Measurements from ENCODE around the gene FER. TPM values are rescaled to one million over a fixed set of nuclear protein-coding genes. Genes with fewer than 3 reads are reported as not detected.

The FER gene
- total and polyA plus RNA-seq, 9 of the 15 experiments (the other 6 are each of a cell fraction or from before 2014, with no cell fraction given) = 6.7 to 18.2 (median 8.9) TPM

DNA sequence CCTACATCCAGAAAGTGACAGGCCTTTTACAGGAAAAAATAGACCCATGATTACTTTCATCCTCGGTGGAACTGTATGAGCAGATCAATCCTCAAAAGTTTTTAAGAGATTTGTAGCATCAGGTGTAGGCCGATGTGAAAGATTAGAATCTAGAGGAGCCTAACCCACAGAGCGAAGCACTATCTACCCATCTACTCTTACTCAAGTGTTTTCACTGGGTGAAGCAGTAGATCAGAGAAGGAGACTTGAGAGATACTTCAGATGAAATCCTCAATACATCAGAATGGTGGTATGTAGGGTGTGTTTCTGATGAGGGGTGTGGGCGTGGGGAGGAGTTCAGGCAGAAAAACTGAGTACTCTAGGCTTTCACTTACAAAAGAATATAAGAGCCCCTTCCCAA, 192.8 kb downstream of the FER start:
- no peak overlapping the region for H3K4me3 ChIP-seq
- in situ Hi-C loops (cut with MboI) (no loop called here), intact Hi-C loops (cut with micrococcal nuclease) (no loop called here)
- no peak overlapping the region for H3K9ac ChIP-seq (ENCODE audit: insufficient read depth in 1 of 2, low read depth in 2 of 2, low read length in 2 of 2)
- BruUV-seq (replicated peaks) = no TSS peak
- ATAC-seq (no peak), FAIRE-seq (no peak), DNase-seq (ENCODE audit: extremely low read depth in 1 of 4, low spot score in 3 of 4) (no peak)
- H3K79me2 ChIP-seq (ENCODE audit: control insufficient read depth, insufficient read depth, low read length) = no peaks in the 10 kb centered on the region
- 16% methylated on average over 4 of the region's 4 CpGs for WGBS (ENCODE audit: insufficient coverage, low coverage, missing lambda C conversion rate)
- no peaks in the 10 kb centered on the region for H3K9me1 ChIP-seq (ENCODE audit: control insufficient read depth, insufficient read depth, low read length)
- no peaks in the 10 kb centered on the region for H4K20me1 ChIP-seq (replicated peaks; ENCODE audit: control insufficient read depth, insufficient read depth, low read length)
- ChIA-PET CTCF (ENCODE audit: low intra/inter-chr PET ratio) (no interaction called here), POLR2A (no interaction called here)
- H2AFZ ChIP-seq (ENCODE audit: low read depth, low read length) = no peak overlapping the region
- peaks cover 0 to 2% of the 10 kb centered on the region in 2 experiments; a peak in 2 of 5 replicates for H3K4me1 ChIP-seq (replicated peaks in 1 of 2; ENCODE audit: control insufficient read depth in 2 of 2, insufficient read depth in 2 of 2, low read length in 2 of 2)
- H3K36me3 ChIP-seq (ENCODE audit: control insufficient read depth, insufficient read depth, low read length) = no peaks in the 10 kb centered on the region
- no peak overlapping the region for H3K27ac ChIP-seq (ENCODE audit: extremely low read depth, low read depth, low read length)
- no peak overlapping the region for H3K4me2 ChIP-seq (ENCODE audit: insufficient read depth, low read length)
- no peaks in the 10 kb centered on the region for H3K27me3 ChIP-seq (ENCODE audit: control insufficient read depth in 2 of 2, insufficient read depth in 2 of 2, low read length in 2 of 2)
- no peaks in the 10 kb centered on the region for H3K9me3 ChIP-seq (replicated peaks; ENCODE audit: control insufficient read depth, insufficient read depth, low read depth, low read length)
- TF ChIP-seq GABPB1 (CRISPR knock-in tag; IDR thresholded peaks at IDR 0.05) (no peak), HDAC8 (tag; IDR thresholded peaks at IDR 0.05) (no peak), ZBED1 (IDR thresholded peaks at IDR 0.05) (no peak), RREB1 (CRISPR knock-in tag; IDR thresholded peaks at IDR 0.05) (no peak), ZNF146 (CRISPR knock-in tag; IDR thresholded peaks at IDR 0.05; ENCODE audit: unreplicated experiment) (no peak), YBX1 (IDR thresholded peaks at IDR 0.05) (no peak), DMBX1 (CRISPR knock-in tag; IDR thresholded peaks at IDR 0.05; ENCODE audit: borderline replicate concordance) (no peak), DNMT1 (IDR thresholded peaks at IDR 0.05) (no peak), ZBTB2 (IDR thresholded peaks at IDR 0.05) (no peak), CREBBP (IDR thresholded peaks at IDR 0.05; ENCODE audit: low read depth, low read length) (no peak), JUNB (CRISPR knock-in tag; conservative IDR thresholded peaks at IDR 0.05) (no peak), CBX5 (IDR thresholded peaks at IDR 0.05; ENCODE audit: borderline replicate concordance, low read depth) (no peak), PRMT5 (CRISPR knock-in tag; IDR thresholded peaks at IDR 0.05) (no peak)
- TF ChIP-seq, protein P1, sequence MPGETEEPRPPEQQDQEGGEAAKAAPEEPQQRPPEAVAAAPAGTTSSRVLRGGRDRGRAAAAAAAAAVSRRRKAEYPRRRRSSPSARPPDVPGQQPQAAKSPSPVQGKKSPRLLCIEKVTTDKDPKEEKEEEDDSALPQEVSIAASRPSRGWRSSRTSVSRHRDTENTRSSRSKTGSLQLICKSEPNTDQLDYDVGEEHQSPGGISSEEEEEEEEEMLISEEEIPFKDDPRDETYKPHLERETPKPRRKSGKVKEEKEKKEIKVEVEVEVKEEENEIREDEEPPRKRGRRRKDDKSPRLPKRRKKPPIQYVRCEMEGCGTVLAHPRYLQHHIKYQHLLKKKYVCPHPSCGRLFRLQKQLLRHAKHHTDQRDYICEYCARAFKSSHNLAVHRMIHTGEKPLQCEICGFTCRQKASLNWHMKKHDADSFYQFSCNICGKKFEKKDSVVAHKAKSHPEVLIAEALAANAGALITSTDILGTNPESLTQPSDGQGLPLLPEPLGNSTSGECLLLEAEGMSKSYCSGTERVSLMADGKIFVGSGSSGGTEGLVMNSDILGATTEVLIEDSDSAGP (CRISPR knock-in tag; IDR thresholded peaks at IDR 0.05) = no peak
- TF ChIP-seq, protein P2, sequence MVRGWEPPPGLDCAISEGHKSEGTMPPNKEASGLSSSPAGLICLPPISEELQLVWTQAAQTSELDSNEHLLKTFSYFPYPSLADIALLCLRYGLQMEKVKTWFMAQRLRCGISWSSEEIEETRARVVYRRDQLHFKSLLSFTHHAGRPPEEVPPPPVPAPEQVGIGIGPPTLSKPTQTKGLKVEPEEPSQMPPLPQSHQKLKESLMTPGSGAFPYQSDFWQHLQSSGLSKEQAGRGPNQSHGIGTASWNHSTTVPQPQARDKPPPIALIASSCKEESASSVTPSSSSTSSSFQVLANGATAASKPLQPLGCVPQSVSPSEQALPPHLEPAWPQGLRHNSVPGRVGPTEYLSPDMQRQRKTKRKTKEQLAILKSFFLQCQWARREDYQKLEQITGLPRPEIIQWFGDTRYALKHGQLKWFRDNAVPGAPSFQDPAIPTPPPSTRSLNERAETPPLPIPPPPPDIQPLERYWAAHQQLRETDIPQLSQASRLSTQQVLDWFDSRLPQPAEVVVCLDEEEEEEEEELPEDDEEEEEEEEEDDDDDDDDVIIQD (CRISPR knock-in tag; IDR thresholded peaks at IDR 0.05) = no peak
